Erythroblast (primary cell): Measurements from ENCODE around the gene YY2.
"Not testable (repeated sequence)": the region's sequence is repeated elsewhere in the genome, so short reads cannot be mapped to it uniquely, and the experiment has no call there.

ENCODE experiments used
- DNase-seq, 2 experiments: peaks; one replicate each; lab custom pipeline; 2025; lab: John Stamatoyannopoulos, UW
- GATA1 ChIP-seq: IDR thresholded peaks from 2 replicates; pipeline ENCODE4 v1.6.1; 2011; ENCODE audit warnings: low read depth, mild to moderate bottlenecking, control low read depth, low read length, moderate library complexity
- POLR2A ChIP-seq: IDR thresholded peaks from 2 replicates; pipeline ENCODE4 v1.6.1; 2011; ENCODE audit warnings: mild to moderate bottlenecking, low read length

YY2 gene

DNA sequence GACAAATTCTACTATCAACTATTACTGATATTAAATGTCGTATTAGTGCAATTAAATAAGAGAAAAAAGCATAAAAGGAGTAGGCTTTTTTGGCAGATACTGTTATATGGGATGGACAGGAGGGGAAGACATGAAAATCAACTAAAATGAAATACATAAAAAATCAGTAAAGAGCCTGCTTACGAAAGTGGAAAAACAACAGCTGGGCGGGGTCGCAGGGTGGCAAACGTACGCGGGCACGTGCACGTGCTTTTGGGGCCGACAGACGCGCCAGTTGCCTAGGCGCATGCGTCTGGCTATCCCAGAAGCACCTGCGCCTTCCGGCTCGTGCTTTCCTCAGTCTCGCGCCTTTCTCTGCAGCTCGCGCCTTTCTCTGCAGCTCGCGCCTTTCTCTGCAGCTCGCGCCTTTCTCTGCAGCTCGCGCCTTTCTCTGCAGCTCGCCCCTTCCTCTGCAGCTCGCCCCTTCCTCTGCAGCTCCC, at the start of gene YY2:
Gene YY2 (plus strand): TSS at position 51 of the 479 bp plus-strand sequence. CDS start 498 bp downstream, outside the sequence.
- no peak for DNase-seq
- no peak for TF ChIP-seq POLR2A
- TF ChIP-seq GATA1: no peak

DNA sequence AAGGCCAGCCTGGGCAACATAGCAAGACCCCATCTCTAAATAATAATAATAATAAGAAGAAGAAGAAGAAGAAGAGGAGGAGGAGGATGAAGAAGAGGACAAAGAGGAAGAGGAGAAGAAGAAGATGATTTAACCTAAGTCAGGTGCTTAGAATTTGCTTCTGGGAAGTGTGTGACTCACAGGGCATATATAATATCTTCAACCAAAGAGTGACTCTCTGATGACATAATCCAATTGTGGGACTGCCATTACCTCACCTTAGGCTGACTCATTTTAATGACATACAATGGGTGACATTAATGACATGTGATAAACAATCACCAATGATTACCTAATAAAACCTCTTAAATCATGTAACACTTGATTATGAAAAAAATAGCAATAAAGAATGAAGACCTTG, 49.1 kb upstream of the YY2 start:
- DNase-seq: no peak
- TF ChIP-seq POLR2A: no peak
- no peak for TF ChIP-seq GATA1

DNA sequence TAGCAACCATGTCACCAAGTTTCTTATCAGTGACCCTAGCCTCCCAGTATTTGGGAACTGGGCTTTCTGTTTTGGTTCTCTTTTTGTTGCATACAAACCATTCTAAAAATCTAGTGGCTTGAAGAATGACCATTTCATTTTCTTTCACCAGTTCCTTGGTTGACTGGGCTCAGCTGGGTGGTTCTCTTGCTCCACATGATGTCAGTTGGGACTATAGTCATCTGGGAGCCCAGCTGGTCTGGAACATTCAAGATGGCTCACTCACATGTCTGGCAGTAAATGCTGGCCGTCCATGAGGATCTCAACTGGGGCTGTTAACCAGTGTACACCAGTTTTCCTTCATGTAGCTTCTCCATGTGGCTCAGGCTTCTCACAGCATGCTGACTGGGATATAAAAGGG, 44.0 kb upstream of the YY2 start:
- no peak for TF ChIP-seq GATA1
- TF ChIP-seq POLR2A: no peak
- DNase-seq: no peak

DNA sequence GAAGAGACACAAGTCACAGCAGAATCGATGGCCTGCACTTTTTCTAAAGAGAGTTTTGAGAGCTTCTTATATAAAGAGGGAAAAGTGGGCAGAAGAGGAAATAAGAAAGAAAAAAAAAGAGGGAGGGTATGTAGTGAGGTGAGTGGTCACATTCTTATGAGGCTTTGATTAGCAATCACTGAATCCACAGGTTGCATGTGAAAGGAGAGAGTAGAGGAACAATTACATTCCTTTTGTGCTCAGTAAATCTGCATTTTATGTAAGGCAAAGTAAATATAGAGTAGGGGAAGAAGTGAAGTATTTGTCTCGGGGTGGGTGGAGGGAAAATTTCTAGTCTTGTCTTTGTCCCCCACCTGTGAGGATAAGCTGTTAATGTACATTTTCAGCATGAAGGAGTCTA, 43.2 kb upstream of the YY2 start:
- DNase-seq: no peak
- TF ChIP-seq GATA1: no peak
- no peak for TF ChIP-seq POLR2A

DNA sequence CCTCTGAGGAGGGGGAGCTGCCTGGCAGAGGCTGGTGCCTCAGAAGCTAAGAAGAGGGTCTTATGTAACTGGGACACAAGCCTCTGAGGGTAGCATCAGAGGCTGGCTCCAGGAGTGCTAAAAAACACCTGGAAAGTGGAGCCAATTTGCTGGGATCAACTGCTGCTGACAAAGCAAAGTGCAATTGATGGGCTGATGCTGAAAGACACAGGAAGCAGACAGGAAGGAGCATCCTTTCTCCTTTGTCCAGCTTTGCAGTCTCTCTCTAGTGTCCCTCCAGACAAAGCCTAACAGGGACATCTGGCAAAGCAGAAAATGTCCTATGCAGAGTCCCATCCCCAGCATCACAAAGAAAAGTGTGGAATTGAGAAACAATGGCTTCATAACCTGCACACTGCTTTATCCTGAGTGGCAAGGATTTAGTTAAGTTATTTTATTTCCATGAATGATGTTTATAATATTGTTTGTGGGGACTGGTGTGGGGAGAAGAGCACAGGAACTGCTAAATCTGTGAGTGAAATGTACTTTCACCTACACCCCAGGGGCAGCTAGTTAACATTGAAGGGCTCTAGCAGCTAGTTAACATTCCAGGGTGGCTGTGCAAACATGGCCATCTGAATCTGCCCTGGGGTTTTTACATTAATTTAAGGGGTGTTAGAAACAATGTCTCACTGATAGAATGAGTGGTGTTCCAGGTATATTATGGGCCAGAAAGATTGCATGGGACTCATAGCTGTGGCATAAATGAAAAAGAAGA, 42.0 kb upstream of the YY2 start:
- no peak for DNase-seq

DNA sequence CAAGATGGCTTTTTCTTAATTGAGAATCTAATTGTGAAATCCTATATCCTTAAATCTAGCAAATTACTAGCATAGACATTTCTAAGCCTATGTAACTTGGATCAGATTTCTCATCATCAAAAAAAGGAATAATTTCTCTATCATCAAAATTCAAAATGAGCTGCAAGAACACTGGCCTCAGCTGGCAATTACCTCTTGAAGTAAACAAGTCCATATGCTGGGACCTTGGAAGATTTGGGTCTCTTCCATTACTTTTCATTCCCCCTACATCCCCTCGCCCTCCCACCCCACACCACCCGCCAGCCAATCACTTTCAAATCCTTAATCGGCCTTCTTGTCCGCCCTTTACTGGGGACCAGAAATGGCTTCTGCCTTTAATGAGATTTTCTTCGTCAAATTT, 39.7 kb upstream of the YY2 start:
- TF ChIP-seq GATA1 (no peak), POLR2A (no peak)
- no peak for DNase-seq

More for the DNA sequence above, 42.0 kb upstream of the YY2 start:
- no peak for TF ChIP-seq POLR2A
- TF ChIP-seq GATA1: no peak

DNA sequence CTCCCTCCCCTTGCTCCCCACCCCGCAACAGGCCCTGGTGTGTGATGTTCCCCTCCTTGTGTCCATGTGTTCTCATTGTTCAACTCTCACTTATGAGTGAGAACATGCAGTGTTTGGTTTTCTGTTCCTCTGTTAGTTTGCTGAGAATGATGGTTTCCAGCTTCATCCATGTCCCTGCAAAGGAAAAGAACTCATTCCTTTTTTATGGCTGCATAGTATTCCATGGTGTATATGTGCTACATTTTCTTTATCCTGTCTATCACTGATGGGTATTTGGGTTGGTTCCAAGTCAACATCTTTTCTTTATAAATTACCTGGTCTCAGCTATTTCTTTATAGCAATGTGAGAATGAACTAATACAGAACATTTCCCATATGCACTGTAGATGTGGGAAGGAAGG, 35.6 kb upstream of the YY2 start:
- DNase-seq: not testable (repeated sequence)

DNA sequence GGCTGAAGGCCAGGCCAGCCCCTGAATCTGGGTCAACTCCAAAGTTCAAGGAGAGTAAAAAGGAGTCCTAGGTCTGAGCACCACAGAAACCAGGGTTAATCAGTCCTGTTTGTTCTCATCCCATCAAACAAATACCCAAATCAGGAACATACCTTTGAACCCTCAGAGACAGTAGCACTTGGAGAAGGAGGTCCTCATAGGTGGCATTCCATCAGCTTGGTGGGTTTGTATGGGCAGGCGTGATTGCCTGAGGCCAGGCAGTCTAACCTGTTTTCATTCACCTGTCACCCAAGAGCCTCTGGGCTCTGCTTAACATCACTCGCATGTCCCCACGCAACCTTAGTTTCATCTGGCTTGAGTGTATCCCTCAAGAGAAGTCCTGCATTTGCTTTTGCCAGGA, 33.9 kb upstream of the YY2 start:
- no peak for DNase-seq
- TF ChIP-seq POLR2A (no peak), GATA1 (no peak)

DNA sequence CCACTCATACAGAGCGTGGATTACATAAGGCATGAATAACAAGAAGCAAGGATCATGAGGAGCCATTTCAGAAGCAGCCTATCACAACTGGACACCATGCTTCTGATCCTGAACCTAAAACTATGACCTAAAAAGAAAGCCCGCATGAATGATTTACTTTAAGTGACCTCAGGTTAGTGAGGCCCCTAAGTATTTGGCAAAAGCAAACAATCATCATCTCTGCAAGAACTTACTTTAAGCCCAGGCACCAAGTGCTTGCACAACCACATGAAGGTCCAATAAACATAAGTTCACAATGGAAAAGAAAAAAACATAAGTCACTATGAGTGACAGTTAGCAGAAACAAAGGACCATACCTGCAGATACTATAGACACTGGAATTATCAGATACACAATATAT, 24.3 kb upstream of the YY2 start:
- no peak for DNase-seq
- no peak for TF ChIP-seq GATA1
- TF ChIP-seq POLR2A: no peak

DNA sequence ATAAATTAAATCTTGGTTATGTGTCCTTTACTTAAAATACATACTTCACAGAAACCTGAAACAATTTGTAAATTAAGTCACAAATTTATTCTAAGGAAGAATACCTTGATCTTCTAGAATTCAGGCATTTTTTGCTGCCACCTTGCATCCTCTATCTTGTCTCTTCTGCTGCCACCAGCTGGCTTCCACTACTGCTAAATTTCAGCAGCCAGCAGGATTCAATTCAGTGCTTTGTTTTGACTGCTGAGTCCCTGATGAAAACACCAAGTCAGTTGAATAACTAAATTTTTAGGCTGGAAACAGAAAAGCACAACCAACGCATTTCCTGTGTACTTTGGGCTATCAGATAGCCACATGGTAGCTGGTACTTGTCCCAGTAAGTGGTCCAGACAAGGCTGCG, 18.7 kb upstream of the YY2 start:
- no peak for DNase-seq
- TF ChIP-seq GATA1: no peak
- no peak for TF ChIP-seq POLR2A

DNA sequence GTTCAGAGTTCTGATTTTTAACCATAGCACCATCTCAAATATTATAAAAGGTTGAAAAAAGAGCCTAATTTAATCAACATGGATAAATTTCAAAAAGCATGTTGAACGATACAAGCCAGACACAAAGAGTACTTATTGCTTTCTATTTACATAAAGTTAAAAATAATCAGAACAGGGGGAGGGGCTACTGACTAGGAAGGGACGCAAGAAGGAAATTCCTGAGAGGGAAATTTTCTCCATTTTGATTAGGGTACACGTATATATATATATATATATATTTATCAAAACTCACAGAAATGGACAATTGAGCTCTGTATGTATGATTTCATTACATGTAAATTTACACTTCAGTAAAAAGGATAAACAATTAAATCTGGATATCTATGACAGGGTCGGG, 16.9 kb upstream of the YY2 start:
- DNase-seq: no peak
- TF ChIP-seq POLR2A: no peak
- TF ChIP-seq GATA1: no peak

DNA sequence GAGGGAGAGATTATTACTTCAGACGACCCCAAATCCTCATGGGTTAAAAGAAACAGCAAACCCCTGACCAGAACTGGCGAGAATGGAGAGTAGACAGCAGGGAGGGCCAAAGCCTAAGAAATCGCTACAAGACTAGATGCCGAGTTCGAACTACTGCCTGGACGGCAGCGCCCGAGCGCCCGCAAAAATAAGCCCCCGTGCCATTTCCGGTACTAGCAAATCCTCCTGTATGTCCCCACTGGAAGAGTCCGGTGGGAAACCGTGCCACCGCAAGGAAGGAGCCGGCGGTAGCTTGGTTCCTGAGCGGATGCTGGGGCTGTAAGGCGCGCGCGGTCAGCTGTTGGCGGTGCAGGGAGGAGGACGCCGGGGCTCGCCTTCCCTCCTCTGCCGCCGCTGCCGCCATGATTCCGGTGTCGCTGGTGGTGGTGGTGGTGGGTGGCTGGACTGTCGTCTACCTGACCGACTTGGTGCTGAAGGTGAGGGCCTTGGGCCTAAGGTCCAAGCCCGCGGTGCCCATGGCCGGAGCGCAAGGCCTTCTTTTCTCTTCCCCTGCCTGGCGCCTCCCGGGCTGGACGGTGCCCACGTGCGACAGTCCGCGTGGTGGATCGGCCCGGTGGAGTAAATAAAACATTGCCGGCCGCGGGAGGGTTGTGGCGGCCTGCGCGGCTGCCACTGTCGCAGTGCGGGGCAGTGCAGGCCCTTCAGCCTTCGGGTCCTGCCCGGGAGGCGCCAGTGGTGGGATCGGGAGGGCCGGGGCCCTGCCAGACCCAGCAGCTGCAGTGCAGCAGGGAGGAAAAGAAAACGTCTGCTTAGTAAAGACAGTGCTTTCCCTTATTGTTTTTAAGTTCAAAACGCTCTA, 16.2 kb upstream of the YY2 start, which contains the start of gene MBTPS2:
Gene MBTPS2 (plus strand): TSS at position 284 of the 859 bp plus-strand sequence. CDS start 118 bp downstream, at position 402.
- TF ChIP-seq GATA1 (no peak), POLR2A (peak; percentile 75)
- peak; percentile 90 to 92 for DNase-seq

DNA sequence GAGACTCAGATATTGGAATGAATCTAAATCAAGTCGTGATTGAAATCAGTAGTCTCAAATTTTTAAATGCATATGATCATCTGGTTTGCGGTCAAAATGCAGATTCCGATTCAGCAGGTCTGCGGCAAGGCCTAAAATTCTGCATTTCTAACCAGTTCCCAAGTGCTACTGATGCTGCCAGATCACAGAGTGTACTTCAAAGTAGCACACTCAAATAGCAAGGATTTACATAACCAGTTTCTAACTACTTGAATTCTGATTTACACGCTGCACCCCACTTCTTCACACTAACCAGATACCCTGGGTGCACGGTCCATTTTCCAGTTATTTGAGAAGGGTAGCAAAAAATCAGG, 15.6 kb upstream of the YY2 start:
- TF ChIP-seq POLR2A (no peak), GATA1 (no peak)
- peak; percentile 27 to 33 for DNase-seq

DNA sequence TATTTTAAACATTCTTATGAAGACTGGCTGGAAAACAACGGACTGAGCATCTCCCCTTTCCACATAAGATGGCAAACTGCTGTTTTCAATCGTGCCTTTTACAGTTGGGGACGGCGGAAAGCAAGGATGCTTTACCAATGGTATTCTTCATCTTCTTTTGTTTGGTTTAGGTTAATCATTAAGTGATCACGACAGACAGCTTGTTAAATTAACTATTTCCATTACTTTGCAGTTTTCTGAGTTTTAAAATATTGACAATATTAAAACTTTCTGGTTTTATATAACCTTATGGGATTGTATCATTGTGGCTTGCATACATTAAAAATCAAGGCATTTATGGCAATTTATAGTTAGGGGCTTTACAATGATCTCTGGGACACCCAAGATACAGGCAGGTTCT, 12.6 kb upstream of the YY2 start:
- TF ChIP-seq POLR2A (no peak), GATA1 (no peak)
- no peak for DNase-seq

DNA sequence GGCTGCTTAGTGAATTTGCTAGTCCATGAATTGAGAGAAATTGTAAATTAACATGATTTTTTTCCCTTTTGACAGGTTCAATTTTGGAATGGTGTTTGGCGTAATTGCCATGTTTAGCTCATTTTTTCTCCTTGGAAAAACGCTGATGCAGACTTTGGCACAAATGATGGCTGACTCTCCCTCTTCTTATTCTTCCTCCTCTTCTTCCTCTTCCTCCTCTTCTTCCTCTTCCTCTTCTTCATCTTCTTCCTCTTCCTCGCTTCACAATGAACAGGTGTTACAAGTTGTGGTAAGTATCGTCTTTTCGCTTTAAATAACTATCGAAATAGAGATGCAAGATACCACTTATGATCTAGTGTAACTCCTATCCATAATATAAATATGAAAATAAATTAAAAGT, 10.7 kb upstream of the YY2 start:
- DNase-seq: no peak
- no peak for TF ChIP-seq POLR2A
- TF ChIP-seq GATA1: no peak
